Measurements from ENCODE around the gene PTH2R. TPM values are rescaled to one million over a fixed set of nuclear protein-coding genes. Genes with fewer than 3 reads are reported as not detected.

Gene PTH2R
- total RNA-seq, 1 experiment from 2014 or later = not detected

GRCh38 chr2:208370881-208371633 lies 35.5 kb upstream of the PTH2R start:
- CTCF ChIA-PET = interaction anchor here (0.6 kb wide), 1 partner anchor 14 kb away, joined by 3 read pairs; no protein-coding TSS in a partner anchor

DNA sequence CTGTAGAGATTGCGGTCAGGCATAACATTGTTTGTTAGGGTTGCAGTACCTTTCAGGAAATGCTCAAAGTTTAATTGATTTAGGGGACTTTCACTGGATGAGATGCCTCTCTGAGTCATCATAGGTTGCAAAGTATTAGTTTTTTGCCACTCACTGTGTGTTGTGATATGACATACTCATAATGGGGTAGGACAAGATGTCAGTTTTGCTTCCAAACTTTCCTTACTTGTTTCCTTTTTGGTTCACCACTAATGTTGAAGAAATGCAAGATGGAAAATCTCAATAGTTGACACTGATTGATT lies 35.0 kb upstream of the PTH2R start:
- ChIA-PET POLR2A (ENCODE audit: unreplicated experiment) (no interaction called here), CTCF (interaction anchor here (0.6 kb wide), 1 partner anchor 15 kb away, joined by 3 read pairs; no protein-coding TSS in a partner anchor)
- H2AFZ ChIP-seq (ENCODE audit: low read length) = no peak overlapping the region
- H3K27ac ChIP-seq (ENCODE audit: low read length) = no peak overlapping the region
- H3F3A ChIP-seq (ENCODE audit: low read length, unreplicated experiment) = no peaks in the 10 kb centered on the region
- ATAC-seq (0 out of 2 replicates have a peak, but pooled peaks have one; percentile 19), DNase-seq (no peak)
- H3K4me1 ChIP-seq (ENCODE audit: insufficient read depth, low read length) = no peaks in the 10 kb centered on the region
- no peak overlapping the region for H3K9ac ChIP-seq (ENCODE audit: low read length)
- H3K27me3 ChIP-seq (ENCODE audit: low read length) = peaks cover 11% of the 10 kb centered on the region
- H3K79me2 ChIP-seq (ENCODE audit: low read length) = no peaks in the 10 kb centered on the region
- no peaks in the 10 kb centered on the region for H4K20me1 ChIP-seq (ENCODE audit: low read length)
- H3K4me2 ChIP-seq (ENCODE audit: low read length) = no peak overlapping the region
- no peaks in the 10 kb centered on the region for H3K9me3 ChIP-seq (ENCODE audit: low read length)
- H3K9me2 ChIP-seq (replicated peaks; ENCODE audit: low read length) = no peaks in the 10 kb centered on the region
- BruUV-seq (replicated peaks) = no TSS peak
- H3K4me3 ChIP-seq (ENCODE audit: low read length) = no peak overlapping the region
- TF ChIP-seq EZH2phosphoT487 (IDR thresholded peaks at IDR 0.05; ENCODE audit: borderline replicate concordance, low read length) (no peak), EZH2 (IDR thresholded peaks at IDR 0.05; ENCODE audit: low read length, unreplicated experiment) (no peak), CTCF (conservative IDR thresholded peaks at IDR 0.05; ENCODE audit: low read depth, low read length) (no peak)
- intact Hi-C loops (cut with micrococcal nuclease) = no loop called here
- no peaks in the 10 kb centered on the region for H3K36me3 ChIP-seq (ENCODE audit: low read depth, low read length)

More at GRCh38 chr2:208370881-208371633, 35.5 kb upstream of the PTH2R start:
- Histone ChIP-seq H3K27me3 (ENCODE audit: low read length) (peaks cover 11% of the 10 kb centered on the region), H4K20me1 (ENCODE audit: low read length) (no peaks in the 10 kb centered on the region), H2AFZ (ENCODE audit: low read length) (no peak overlapping the region), H3K9me2 (replicated peaks; ENCODE audit: low read length) (no peaks in the 10 kb centered on the region), H3F3A (ENCODE audit: low read length, unreplicated experiment) (no peaks in the 10 kb centered on the region), H3K27ac (ENCODE audit: low read length) (no peak overlapping the region), H3K4me2 (ENCODE audit: low read length) (no peak overlapping the region), H3K4me3 (ENCODE audit: low read length) (no peak overlapping the region), H3K9ac (ENCODE audit: low read length) (no peak overlapping the region), H3K36me3 (ENCODE audit: low read depth, low read length) (no peaks in the 10 kb centered on the region), H3K9me3 (ENCODE audit: low read length) (no peaks in the 10 kb centered on the region), H3K4me1 (ENCODE audit: insufficient read depth, low read length) (no peaks in the 10 kb centered on the region), H3K79me2 (ENCODE audit: low read length) (no peaks in the 10 kb centered on the region)
- ATAC-seq (no peak), DNase-seq (no peak)
- TF ChIP-seq EZH2phosphoT487 (IDR thresholded peaks at IDR 0.05; ENCODE audit: borderline replicate concordance, low read length) (no peak), CTCF (conservative IDR thresholded peaks at IDR 0.05; ENCODE audit: low read depth, low read length) (no peak), EZH2 (IDR thresholded peaks at IDR 0.05; ENCODE audit: low read length, unreplicated experiment) (no peak)
- intact Hi-C loops (cut with micrococcal nuclease) = no loop called here
- BruUV-seq (replicated peaks) = no TSS peak
- POLR2A ChIA-PET (ENCODE audit: unreplicated experiment) = no interaction called here

GRCh38 chr2:208373460-208374089 lies 33.0 kb upstream of the PTH2R start:
- Histone ChIP-seq H3K4me3 (ENCODE audit: low read length) (no peak overlapping the region), H3F3A (ENCODE audit: low read length, unreplicated experiment) (no peaks in the 10 kb centered on the region), H2AFZ (ENCODE audit: low read length) (no peak overlapping the region), H3K4me1 (ENCODE audit: insufficient read depth, low read length) (no peaks in the 10 kb centered on the region), H3K9me3 (ENCODE audit: low read length) (no peaks in the 10 kb centered on the region), H4K20me1 (ENCODE audit: low read length) (no peaks in the 10 kb centered on the region), H3K27me3 (ENCODE audit: low read length) (peaks cover 11% of the 10 kb centered on the region), H3K79me2 (ENCODE audit: low read length) (no peaks in the 10 kb centered on the region), H3K9ac (ENCODE audit: low read length) (no peak overlapping the region), H3K27ac (ENCODE audit: low read length) (no peak overlapping the region), H3K36me3 (ENCODE audit: low read depth, low read length) (no peaks in the 10 kb centered on the region), H3K4me2 (ENCODE audit: low read length) (no peak overlapping the region), H3K9me2 (replicated peaks; ENCODE audit: low read length) (no peaks in the 10 kb centered on the region)
- ATAC-seq = peak; percentile 75
- no peak for TF ChIP-seq EZH2phosphoT487 (IDR thresholded peaks at IDR 0.05; ENCODE audit: borderline replicate concordance, low read length)
- TF ChIP-seq CTCF (conservative IDR thresholded peaks at IDR 0.05; ENCODE audit: low read depth, low read length) = peak; percentile 86
- intact Hi-C loops (cut with micrococcal nuclease) = no loop called here
- POLR2A ChIA-PET (ENCODE audit: unreplicated experiment) = no interaction called here
- DNase-seq = peak; percentile 73
- CTCF ChIA-PET = interaction anchor here (0.7 kb wide), 1 partner anchor 984 kb away, joined by 4 read pairs; no protein-coding TSS in a partner anchor
- BruUV-seq (replicated peaks) = no TSS peak
